SH-SY5Y (cell line): Measurements from ENCODE around the gene GALNT6.

Experiments
- GATA2 ChIP-seq: IDR thresholded peaks from 2 replicates; pipeline ENCODE4 v1.6.1; 2011; ENCODE audit warnings: mild to moderate bottlenecking, low read depth, low read length
- GATA3 ChIP-seq: IDR thresholded peaks from 2 replicates; pipeline ENCODE4 v1.6.1; 2011; ENCODE audit warnings: low read depth, mild to moderate bottlenecking, low read length, moderate library complexity

Gene GALNT6

DNA sequence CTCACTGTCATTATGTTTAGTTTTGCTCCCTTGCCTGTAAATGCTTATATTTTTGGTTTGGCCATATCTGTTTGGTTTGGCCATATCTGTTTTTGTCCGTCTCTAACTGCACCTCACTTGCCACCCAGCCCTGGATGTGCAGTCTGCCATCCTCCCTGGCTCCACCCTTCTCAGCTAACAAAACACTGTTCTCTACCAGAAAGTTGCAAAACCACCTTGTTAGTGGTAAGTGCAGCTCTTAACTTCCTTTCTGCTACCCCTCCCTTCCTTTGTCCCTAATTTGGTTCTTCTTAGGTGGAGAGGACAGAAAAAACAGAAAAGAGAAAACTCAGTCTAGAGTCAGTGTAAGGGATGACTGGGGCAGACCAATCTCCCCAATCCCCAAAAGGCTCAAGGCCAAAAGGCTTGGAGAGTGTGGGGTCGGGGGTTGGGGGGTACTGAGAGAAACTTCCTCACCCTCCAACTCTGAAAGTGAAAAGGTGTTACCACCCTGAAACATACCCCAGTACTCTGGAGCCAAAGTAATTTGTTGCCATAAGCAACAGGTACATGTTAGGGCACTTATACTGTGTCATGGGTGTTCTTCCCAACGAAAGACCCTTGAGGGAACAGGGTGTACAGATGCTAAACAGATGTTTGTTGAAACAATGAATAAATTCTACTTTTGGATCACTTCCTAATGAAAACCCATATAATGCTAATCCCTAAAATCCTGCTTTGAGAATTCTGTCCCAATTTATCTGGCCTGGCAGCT lies 72.2 kb downstream of the GALNT6 start:
- TF ChIP-seq GATA3, result no peak
- no peak for TF ChIP-seq GATA2

DNA sequence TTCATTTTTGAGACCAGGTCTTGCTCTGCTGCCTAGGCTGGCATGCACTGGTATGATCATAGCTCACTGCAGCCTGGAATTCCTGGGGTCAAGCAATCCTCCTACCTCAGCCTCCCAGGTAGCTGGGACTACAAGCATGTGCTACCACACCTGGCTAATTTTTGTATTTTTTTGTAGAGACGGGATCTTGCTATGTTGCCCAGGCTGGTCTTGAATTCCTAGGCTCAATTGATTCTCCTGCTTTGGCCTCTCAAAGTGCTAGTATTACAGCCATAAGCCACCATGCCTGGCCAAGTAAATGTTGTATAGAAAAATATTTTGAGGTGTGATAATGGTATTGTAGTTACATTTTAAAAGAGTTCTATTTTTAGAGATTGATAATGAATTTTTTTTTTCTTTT lies 79.8 kb downstream of the GALNT6 start:
- no peak for TF ChIP-seq GATA2
- TF ChIP-seq GATA3, result no peak

DNA sequence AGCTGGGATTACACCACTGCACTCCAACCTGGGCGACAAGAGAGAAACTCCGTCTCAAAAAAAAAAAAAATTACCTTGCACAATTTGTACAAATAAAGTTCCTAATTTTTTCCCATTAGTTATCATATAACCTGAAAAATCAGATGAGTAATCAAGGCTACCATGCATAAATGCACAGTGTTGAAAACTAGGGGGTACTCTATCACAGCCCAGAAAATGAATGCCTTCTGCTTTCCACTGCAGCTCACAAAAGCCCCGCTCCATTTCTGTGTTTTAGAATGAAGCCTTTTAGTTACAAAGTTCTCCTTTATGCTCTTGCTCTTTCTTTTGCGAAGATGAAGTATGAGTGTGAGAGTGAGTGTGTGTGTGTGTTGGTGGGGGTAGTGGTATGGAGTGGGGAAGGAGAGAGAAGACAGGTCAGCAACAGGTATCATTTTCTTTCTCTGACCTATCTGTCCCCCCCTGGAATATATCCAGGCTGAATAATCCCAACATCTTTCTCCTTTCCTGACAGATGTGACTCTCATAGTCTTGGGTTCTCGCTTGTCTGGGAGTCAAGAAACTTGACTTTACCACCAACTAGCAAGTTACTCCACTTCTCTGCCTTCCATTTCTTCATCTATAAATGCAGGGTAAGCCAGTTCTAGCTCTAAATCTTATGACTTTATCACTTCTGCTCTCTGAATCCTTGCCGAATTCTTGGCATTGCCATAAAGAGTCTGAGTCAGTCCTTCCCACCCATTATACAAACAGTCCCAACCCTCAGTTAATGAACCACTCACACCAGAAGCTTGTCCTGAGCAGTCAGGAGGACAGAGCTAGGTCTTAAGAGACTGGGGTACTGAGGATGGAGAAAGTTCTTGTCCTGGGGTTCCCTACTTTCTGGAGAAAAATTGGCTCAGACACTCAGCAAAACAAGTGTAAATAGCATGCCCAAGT lies 83.3 kb downstream of the GALNT6 start:
- no peak for TF ChIP-seq GATA3
- no peak for TF ChIP-seq GATA2

DNA sequence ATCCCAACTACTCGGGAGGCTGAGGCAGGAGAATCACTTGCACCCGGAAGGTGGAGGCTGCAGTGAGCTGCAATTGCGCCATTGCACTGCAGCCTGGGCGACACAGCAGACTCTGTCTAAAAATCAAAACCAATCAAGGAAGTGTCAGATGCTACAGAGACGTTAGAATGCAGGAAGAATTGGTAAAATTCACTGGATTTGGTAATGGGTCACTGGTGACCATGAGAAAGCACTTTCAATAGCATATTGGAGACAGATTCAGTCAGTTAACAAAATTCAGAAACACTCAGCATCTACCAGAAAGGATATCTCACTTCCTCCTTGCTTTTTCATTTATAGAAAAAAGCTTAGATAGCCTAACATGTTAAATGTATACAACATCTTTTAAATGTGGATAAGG lies 84.7 kb downstream of the GALNT6 start:
- TF ChIP-seq GATA3 (no peak), GATA2 (no peak)
